Hepatocyte (in vitro differentiated cells): Measurements from ENCODE around the gene UBL3. TPM values are rescaled to one million over a fixed set of nuclear protein-coding genes. Genes with fewer than 3 reads are reported as not detected.

ENCODE experiments used
- DNase-seq: peaks from one replicate; pipeline ENCODE4 v3.0.0-alpha.2; 2016; ENCODE audit warnings: low spot score
- H2AFZ ChIP-seq: fragments of 200-600 bp; sonication (generic); 2 replicates; pipeline ENCODE4 v1.6.0; 2016; ENCODE audit warnings: antibody characterized with exemption, mild to moderate bottlenecking
- H3K27ac ChIP-seq: fragments of 200-600 bp; sonication (generic); 2 replicates; pipeline ENCODE4 v1.5.1; 2016; ENCODE audit warnings: mild to moderate bottlenecking
- H3K27me3 ChIP-seq: fragments of 200-600 bp; sonication (generic); 2 replicates; pipeline ENCODE4 v1.6.1; 2016
- H3K36me3 ChIP-seq: fragments of 200-600 bp; sonication (generic); replicated peaks from 2 replicates; pipeline ENCODE4 v1.5.1; 2016; ENCODE audit warnings: low read depth; ENCODE audit not compliant: insufficient read depth
- H3K4me1 ChIP-seq: fragments of 200-600 bp; sonication (generic); 2 replicates; pipeline ENCODE4 v1.5.1; 2016; ENCODE audit warnings: mild to moderate bottlenecking, moderate library complexity; ENCODE audit not compliant: insufficient read depth
- H3K4me2 ChIP-seq: fragments of 200-600 bp; sonication (generic); 2 replicates; pipeline ENCODE4 v1.6.0; 2016
- H3K4me3 ChIP-seq: fragments of 200-600 bp; sonication (generic); 2 replicates; pipeline ENCODE4 v1.5.1; 2016; ENCODE audit warnings: mild to moderate bottlenecking
- H3K79me2 ChIP-seq: fragments of 200-600 bp; sonication (generic); 2 replicates; pipeline ENCODE4 v1.6.0; 2017; ENCODE audit warnings: mild to moderate bottlenecking
- H3K9me2 ChIP-seq: fragments of 200-600 bp; sonication (generic); replicated peaks from 2 replicates; pipeline ENCODE4 v1.6.0; 2017; ENCODE audit warnings: mild to moderate bottlenecking; ENCODE audit not compliant: insufficient read depth
- H3K9me3 ChIP-seq: fragments of 200-600 bp; sonication (generic); 2 replicates; pipeline ENCODE4 v1.5.1; 2016; ENCODE audit warnings: low read depth, mild to moderate bottlenecking
- H4K20me1 ChIP-seq: fragments of 200-600 bp; sonication (generic); 2 replicates; pipeline ENCODE4 v1.6.0; 2016; ENCODE audit warnings: mild to moderate bottlenecking; ENCODE audit not compliant: insufficient read depth, poor library complexity, severe bottlenecking
- EZH2 ChIP-seq: fragments of 200-600 bp; sonication (generic); IDR thresholded peaks from 2 replicates; pipeline ENCODE4 v1.6.1; 2016; ENCODE audit warnings: antibody characterized with exemption, mild to moderate bottlenecking, borderline replicate concordance
- EZH2phosphoT487 ChIP-seq: fragments of 200-600 bp; sonication (generic); IDR thresholded peaks from one replicate; pipeline ENCODE4 v1.6.1; 2018; ENCODE audit warnings: antibody characterized with exemption, mild to moderate bottlenecking, low read depth, moderate library complexity; ENCODE audit not compliant: unreplicated experiment, severe bottlenecking
- WGBS: methylation state at CpG from one replicate; pipeline ENCODE4 v1.1.6; 2016; ENCODE audit warnings: low lambda C conversion rate; ENCODE audit errors: missing lambda C conversion rate; 5-methylcytosine and 5-hydroxymethylcytosine counted together
- polyA plus RNA-seq: library from polyadenylated mRNA; unstranded; fragments of >200 nt; fragmentation: Nextera tagmentation; extraction: Ambion mirVana; gene quantifications from 2 replicates; pipeline ENCODE4 v1.2.1, GENCODE V29; 2016
- total RNA-seq: library from RNA; depleted of rRNA; stranded (reverse); fragments of >200 nt; gene quantifications from 2 replicates; pipeline ENCODE4 v1.2.3, GENCODE V29; 2014
- TF ChIP-seq, protein P1 (sequence below): fragments of 200-600 bp; sonication (generic); IDR thresholded peaks from 2 replicates; pipeline ENCODE4 v1.5.1; 2016; ENCODE audit warnings: antibody characterized with exemption, mild to moderate bottlenecking; ENCODE audit not compliant: poor library complexity

The UBL3 gene
- total and polyA plus RNA-seq, 2 experiments from 2014 or later = 27.7 to 58.6 TPM

DNA sequence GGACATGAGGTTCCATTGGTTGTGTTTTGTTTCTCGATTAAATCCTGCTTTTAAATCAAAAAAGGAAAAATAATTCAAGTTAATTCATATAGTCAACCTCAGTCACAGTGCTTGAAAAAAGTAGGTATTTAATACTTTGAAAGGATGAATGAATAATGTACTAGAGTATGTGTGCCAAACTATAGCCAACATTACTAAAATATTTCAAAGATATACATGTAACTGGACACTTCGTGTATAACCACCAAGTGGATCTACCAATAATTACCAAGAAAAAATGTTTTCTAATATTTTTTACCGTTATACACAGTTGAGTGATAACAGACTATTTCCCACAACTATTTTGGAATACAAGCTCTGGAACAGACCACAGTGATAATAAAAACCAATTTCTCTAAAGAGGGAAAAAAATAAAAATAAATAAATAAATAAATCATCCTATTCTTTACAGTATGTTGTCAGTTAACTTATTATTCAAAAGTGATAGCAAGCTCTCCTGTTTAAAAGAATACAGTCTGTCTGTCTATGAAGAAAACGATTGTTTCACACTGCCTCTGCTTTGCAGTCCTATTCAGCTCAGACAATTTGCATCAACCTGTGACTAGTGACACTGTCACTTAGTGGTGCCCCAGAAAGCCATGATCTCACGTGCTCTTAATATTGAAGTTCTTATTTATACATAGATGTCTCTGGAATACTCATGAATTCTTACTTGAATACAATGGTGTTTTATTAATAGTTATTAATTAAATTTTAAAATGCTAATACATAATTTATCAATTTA lies 58.2 kb downstream of the UBL3 start:
- no peaks in the 10 kb centered on the region for H3K27me3 ChIP-seq
- H2AFZ ChIP-seq = no peak overlapping the region
- H3K9me2 ChIP-seq = no peaks in the 10 kb centered on the region
- no peak overlapping the region for H3K4me3 ChIP-seq
- 94% methylated on average over 5 of the region's 5 CpGs for WGBS
- H4K20me1 ChIP-seq = peaks cover 42% of the 10 kb centered on the region
- no peak for DNase-seq
- H3K79me2 ChIP-seq = peaks cover 97% of the 10 kb centered on the region
- TF ChIP-seq EZH2phosphoT487 = no peak
- TF ChIP-seq, protein P1, sequence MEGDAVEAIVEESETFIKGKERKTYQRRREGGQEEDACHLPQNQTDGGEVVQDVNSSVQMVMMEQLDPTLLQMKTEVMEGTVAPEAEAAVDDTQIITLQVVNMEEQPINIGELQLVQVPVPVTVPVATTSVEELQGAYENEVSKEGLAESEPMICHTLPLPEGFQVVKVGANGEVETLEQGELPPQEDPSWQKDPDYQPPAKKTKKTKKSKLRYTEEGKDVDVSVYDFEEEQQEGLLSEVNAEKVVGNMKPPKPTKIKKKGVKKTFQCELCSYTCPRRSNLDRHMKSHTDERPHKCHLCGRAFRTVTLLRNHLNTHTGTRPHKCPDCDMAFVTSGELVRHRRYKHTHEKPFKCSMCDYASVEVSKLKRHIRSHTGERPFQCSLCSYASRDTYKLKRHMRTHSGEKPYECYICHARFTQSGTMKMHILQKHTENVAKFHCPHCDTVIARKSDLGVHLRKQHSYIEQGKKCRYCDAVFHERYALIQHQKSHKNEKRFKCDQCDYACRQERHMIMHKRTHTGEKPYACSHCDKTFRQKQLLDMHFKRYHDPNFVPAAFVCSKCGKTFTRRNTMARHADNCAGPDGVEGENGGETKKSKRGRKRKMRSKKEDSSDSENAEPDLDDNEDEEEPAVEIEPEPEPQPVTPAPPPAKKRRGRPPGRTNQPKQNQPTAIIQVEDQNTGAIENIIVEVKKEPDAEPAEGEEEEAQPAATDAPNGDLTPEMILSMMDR = no peak
- no peak for TF ChIP-seq EZH2
- no peaks in the 10 kb centered on the region for H3K9me3 ChIP-seq
- no peaks in the 10 kb centered on the region for H3K36me3 ChIP-seq
- no peak overlapping the region for H3K27ac ChIP-seq
- no peak overlapping the region for H3K4me2 ChIP-seq
- H3K4me1 ChIP-seq = peaks cover 13% of the 10 kb centered on the region

DNA sequence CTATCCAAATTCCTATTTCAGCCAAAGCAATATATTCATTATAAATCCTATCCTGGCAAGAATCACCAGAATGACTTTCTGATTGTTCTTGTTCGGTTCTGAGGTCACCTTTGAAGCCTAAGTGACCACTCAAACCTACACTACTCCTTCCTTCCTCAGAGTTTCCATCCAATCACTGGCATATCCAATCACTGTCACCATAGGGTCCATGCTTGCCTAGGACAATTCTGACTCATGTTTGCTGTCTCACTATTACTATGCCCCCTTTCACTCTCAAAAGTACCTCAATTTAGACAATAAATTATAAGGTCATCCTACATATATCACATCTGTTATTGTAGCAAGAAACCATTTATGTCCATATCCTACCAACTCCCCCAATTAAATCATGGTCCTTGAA lies 58.9 kb downstream of the UBL3 start:
- 65% methylated on average over 1 of the region's 1 CpG for WGBS

DNA sequence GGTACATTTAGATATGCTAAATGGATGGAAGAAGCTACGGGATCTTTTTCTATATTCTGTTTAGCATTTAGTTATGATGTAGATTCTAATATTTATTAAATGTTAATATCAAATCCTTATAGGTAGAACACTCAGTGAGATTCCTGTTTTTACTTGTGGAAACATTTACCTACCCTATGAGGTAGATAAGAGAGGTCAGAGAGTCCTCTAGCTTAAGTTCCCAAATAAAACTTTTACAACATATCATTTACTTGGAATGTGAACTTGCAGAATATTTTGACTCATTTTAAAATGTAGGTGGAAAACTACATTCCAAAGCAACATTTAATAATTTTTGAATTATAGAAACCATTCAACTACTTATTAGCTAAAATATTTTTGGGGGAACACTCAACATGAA lies 63.7 kb downstream of the UBL3 start:
- H3K4me2 ChIP-seq = peak overlapping the region; percentile 38
- no peaks in the 10 kb centered on the region for H3K9me3 ChIP-seq
- H4K20me1 ChIP-seq = peaks cover 16% of the 10 kb centered on the region
- TF ChIP-seq EZH2 = no peak
- TF ChIP-seq EZH2phosphoT487 = no peak
- TF ChIP-seq, protein P1 = no peak
- H3K36me3 ChIP-seq = no peaks in the 10 kb centered on the region
- peaks cover 25% of the 10 kb centered on the region for H3K4me1 ChIP-seq
- H3K9me2 ChIP-seq = no peaks in the 10 kb centered on the region
- H3K4me3 ChIP-seq = no peak overlapping the region
- H3K27ac ChIP-seq = peak overlapping the region; percentile 44
- WGBS = 78% methylated on average over 1 of the region's 1 CpG
- no peaks in the 10 kb centered on the region for H3K27me3 ChIP-seq
- DNase-seq = no peak
- H2AFZ ChIP-seq = no peak overlapping the region
- peaks cover 89% of the 10 kb centered on the region for H3K79me2 ChIP-seq

More for the DNA sequence above, 58.9 kb downstream of the UBL3 start:
- no peaks in the 10 kb centered on the region for H3K9me3 ChIP-seq
- no peak for DNase-seq
- H3K9me2 ChIP-seq = no peaks in the 10 kb centered on the region
- no peak for TF ChIP-seq EZH2phosphoT487
- no peak for TF ChIP-seq EZH2
- TF ChIP-seq, protein P1 = no peak
- no peaks in the 10 kb centered on the region for H3K27me3 ChIP-seq
- H3K4me1 ChIP-seq = peaks cover 15% of the 10 kb centered on the region
- H3K4me2 ChIP-seq = no peak overlapping the region
- H3K4me3 ChIP-seq = no peak overlapping the region
- peaks cover 94% of the 10 kb centered on the region for H3K79me2 ChIP-seq
- no peak overlapping the region for H2AFZ ChIP-seq
- no peak overlapping the region for H3K27ac ChIP-seq
- peaks cover 37% of the 10 kb centered on the region for H4K20me1 ChIP-seq
- no peaks in the 10 kb centered on the region for H3K36me3 ChIP-seq

DNA sequence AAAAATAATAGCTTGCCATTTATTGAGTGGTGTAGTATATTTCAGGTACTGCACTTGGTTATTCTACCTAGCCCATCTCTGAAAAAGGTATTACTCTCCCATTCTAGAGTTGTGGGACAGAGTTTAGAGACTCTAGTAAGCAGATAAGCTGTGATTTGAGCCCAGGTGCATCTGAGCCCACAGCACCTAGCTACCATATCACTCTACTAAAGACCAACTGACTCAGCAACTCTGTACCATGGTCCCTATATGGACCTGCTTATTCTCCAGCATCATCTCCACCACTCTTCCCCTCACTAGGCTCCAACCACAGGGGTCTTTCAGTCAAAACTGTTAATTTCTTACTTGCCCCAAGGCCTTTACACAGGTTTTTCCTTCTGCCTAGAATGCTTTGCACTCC lies 64.4 kb downstream of the UBL3 start:
- no peak overlapping the region for H3K4me3 ChIP-seq
- peak overlapping the region; percentile 44 for H3K27ac ChIP-seq
- no peak for DNase-seq
- peaks cover 18% of the 10 kb centered on the region for H3K4me1 ChIP-seq
- no peak overlapping the region for H2AFZ ChIP-seq
- H3K9me2 ChIP-seq = no peaks in the 10 kb centered on the region
- peaks cover 89% of the 10 kb centered on the region for H3K79me2 ChIP-seq
- TF ChIP-seq, protein P1 = no peak
- TF ChIP-seq EZH2phosphoT487 = no peak
- no peak for TF ChIP-seq EZH2
- no peaks in the 10 kb centered on the region for H3K9me3 ChIP-seq
- H3K4me2 ChIP-seq = peak overlapping the region; percentile 36
- peaks cover 10% of the 10 kb centered on the region for H4K20me1 ChIP-seq
- no peaks in the 10 kb centered on the region for H3K36me3 ChIP-seq
- no peaks in the 10 kb centered on the region for H3K27me3 ChIP-seq
